HG02981 (cell line): ENCODE results near the gene CDKAL1.

Experiments used
- ATAC-seq: cut with Tn5 transposase; IDR thresholded peaks from one replicate; pipeline ENCODE4 v1.9.1; 2021; ENCODE audit warnings: mild to moderate bottlenecking, moderate library complexity; ENCODE audit not compliant: unreplicated experiment

CDKAL1 gene

GRCh38 chr6:20789162-20789561 is 254.9 kb downstream of the CDKAL1 start:
- no peak for ATAC-seq

- ATAC-seq = no peak
Observed at GRCh38 chr6:20790032-20790791, 256.0 kb downstream of the CDKAL1 start.

- ATAC-seq = no peak
Observed at GRCh38 chr6:20791074-20791473, 256.8 kb downstream of the CDKAL1 start.

- no peak for ATAC-seq
Observed at GRCh38 chr6:20791944-20792343, 257.7 kb downstream of the CDKAL1 start.

GRCh38 chr6:20793174-20793573 is 258.9 kb downstream of the CDKAL1 start:
- ATAC-seq = no peak

GRCh38 chr6:20797597-20797996 is 263.3 kb downstream of the CDKAL1 start:
- no peak for ATAC-seq

GRCh38 chr6:20800229-20800628 is 266.0 kb downstream of the CDKAL1 start:
- no peak for ATAC-seq

GRCh38 chr6:20800653-20801052 is 266.4 kb downstream of the CDKAL1 start:
- no peak for ATAC-seq

GRCh38 chr6:20801595-20801994 is 267.3 kb downstream of the CDKAL1 start:
- ATAC-seq = no peak

- ATAC-seq = no peak
Observed at GRCh38 chr6:20802596-20802995, 268.3 kb downstream of the CDKAL1 start.

- ATAC-seq = no peak
Observed at GRCh38 chr6:20805021-20805420, 270.8 kb downstream of the CDKAL1 start.

- ATAC-seq = no peak
Observed at GRCh38 chr6:20806669-20807068, 272.4 kb downstream of the CDKAL1 start.

- no peak for ATAC-seq
Observed at GRCh38 chr6:20808439-20808838, 274.2 kb downstream of the CDKAL1 start.

GRCh38 chr6:20808924-20809323 is 274.7 kb downstream of the CDKAL1 start:
- ATAC-seq = no peak

- ATAC-seq = no peak
Observed at GRCh38 chr6:20810727-20811108, 276.5 kb downstream of the CDKAL1 start.

- ATAC-seq = no peak
Observed at GRCh38 chr6:20811109-20811761, 277.0 kb downstream of the CDKAL1 start.

- ATAC-seq = no peak
Observed at GRCh38 chr6:20812776-20813175, 278.5 kb downstream of the CDKAL1 start.

- no peak for ATAC-seq
Observed at GRCh38 chr6:20814494-20814893, 280.2 kb downstream of the CDKAL1 start.

GRCh38 chr6:20816126-20816525 is 281.9 kb downstream of the CDKAL1 start:
- ATAC-seq = no peak

GRCh38 chr6:20817806-20818320 is 283.6 kb downstream of the CDKAL1 start:
- no peak for ATAC-seq

- ATAC-seq = no peak
Observed at GRCh38 chr6:20819774-20820400, 285.6 kb downstream of the CDKAL1 start.

GRCh38 chr6:20826378-20826777 is 292.1 kb downstream of the CDKAL1 start:
- no peak for ATAC-seq
